Measurements from ENCODE around the gene NCK1.

- TF ChIP-seq CTCF (IDR thresholded peaks at IDR 0.05): no peak
- TF ChIP-seq POLR2A (IDR thresholded peaks at IDR 0.05; ENCODE audit: low read length): no peak
- TF ChIP-seq HDAC2 (IDR thresholded peaks at IDR 0.05): no peak
- no peak for TF ChIP-seq NPAS2 (CRISPR knock-in tag; IDR thresholded peaks at IDR 0.05; ENCODE audit: borderline replicate concordance)
- TF ChIP-seq CHD2 (IDR thresholded peaks at IDR 0.05; ENCODE audit: low read length, partially characterized antibody): no peak
- no peak for TF ChIP-seq EP300 (IDR thresholded peaks at IDR 0.05)
- TF ChIP-seq POLR2AphosphoS2 (conservative IDR thresholded peaks at IDR 0.05; ENCODE audit: low read length): no peak
- no peak for TF ChIP-seq TP53 (CRISPR knock-in tag; IDR thresholded peaks at IDR 0.05)
- TF ChIP-seq MAX (IDR thresholded peaks at IDR 0.05): no peak
- no peak for TF ChIP-seq RAD21 (conservative IDR thresholded peaks at IDR 0.05 in 1 of 2, IDR thresholded peaks at IDR 0.05 in 1 of 2)
- TF ChIP-seq BHLHE40 (IDR thresholded peaks at IDR 0.05; ENCODE audit: low read depth, low read length): no peak
These were observed 128.8 kb downstream of the NCK1 start for GRCh38 chr3:136990826-136991225.

Data from A549 (cell line).